Measurements from ENCODE around the gene MAX.

MAX gene, protein sequence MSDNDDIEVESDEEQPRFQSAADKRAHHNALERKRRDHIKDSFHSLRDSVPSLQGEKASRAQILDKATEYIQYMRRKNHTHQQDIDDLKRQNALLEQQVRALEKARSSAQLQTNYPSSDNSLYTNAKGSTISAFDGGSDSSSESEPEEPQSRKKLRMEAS

DNA sequence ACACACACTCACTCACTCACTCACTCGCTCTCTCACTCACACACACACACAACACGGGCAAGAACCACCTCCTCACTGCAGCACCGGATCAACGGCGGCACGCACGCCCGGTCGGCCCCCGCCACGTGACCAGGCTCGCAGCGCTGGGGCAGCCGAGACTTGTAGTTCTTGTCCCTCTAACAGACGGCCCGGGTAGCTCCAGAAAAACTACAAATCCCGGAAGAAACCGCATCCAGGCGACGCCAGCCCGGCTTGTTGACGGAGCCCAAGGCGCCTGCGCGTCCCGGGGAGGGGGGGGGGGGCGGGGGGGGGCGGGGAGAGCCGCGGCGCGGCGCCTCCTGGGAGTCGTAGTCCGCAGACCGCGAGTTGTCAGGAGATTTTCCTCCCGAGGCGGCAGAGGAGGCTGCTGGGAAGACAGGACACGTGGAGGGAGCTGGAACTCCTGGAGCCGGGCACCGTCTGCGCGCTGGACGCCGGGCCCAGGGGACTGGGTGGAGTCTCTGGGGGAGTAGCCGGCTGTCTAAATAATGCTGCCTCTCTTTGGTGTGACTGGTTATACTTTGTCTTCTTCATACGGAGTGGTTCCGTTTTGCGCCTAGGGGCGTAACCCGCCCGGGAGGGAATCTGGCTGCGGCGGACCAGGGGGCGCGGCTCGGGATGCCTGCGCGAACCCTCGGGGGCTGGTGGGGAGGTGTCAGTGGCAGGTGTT is at the start of gene MAX:
Gene MAX, minus strand, starts transcription at position 77 of the 709 bp plus-strand sequence. CDS start 178 bp downstream, outside the sequence.
- peak; percentile 100 for DNase-seq

DNA sequence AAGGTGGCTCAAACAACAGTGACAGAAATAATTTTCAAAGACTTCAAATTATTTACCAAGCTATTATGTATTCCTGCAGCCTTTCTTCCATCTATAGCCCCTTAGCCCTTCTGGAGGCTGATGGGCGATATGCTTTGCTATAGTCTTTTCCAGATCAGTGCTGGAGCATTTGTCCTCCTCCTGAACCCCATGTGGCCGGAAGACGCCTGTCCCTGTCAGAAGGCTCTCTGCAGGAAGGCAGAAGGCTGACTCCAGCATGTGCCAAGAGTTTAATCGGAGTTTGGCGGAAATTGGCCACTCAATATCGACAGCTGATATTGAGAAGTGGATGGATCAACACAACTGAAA is 49.3 kb upstream of the MAX start:
- no peak for DNase-seq

DNA sequence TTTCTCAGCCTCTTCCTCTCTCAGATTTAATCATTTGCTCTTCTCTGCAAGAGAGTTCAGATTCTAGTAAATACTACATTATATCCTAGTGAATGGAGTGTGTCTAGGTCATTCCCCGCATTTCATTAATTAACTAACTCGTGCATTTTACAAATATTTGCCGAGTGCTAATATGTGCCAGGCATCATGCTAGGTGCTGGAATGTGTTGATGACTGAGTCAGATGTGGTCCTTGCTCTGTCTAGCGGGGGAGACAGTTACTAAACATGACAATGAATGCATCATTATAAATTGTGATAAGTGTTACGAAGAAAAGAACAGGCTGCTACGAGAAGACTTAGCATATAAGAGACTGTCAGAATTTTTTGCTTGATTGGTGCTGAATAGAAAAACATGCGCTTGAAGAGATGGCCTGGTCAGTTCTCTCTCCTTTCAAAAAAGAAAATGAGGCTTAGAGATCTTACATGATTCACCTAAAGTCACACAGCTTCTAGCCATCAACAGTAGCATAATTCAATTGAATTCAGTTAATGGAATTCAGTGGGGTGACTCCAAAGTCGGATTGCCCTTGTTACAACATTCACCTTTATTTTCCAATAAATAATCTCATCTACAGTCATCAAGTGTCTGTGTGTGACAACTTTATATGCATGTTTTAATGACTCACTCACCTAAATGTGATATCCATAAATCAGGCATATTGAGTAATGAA is 48.7 kb upstream of the MAX start:
- DNase-seq, result no peak

DNA sequence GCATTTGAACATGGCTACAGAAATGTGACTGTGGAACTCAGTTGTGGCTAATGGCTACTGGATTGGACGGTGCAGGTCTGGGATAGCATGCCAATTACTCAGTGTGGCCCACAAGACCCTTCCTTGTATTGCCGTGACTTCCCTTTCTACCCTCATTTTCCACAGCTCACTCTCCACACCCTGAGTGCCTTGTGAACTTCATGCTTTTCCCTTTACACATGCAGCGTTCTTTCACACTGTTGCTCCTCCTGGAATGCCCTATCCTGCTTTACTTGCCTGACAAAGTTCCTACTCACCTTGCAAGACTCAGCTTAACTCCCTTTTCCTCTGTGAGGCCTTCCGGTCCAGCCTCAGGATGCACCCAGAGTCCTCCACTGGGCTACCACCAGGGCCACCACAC is 46.8 kb upstream of the MAX start:
- DNase-seq, result no peak

DNA sequence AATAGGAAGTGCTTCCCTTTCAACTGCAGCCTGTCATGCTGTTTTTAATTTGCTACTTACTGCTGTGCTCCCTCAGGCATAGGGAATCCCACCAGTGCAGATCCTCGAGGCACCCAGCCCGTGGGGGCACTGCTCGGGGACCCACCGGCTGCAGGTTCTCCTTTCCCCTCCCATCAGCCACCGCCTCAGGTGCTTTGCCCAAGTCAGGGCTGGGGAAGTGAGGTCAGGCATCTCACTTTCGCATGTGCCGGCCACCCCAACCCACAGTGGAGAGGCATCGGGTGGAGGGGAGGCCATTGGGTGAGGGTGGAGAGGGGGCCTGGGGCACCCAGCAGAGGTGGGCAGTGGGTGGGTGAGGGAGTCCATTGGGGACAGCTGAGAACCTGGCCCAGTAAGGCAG is 41.9 kb upstream of the MAX start:
- DNase-seq, result no peak

DNA sequence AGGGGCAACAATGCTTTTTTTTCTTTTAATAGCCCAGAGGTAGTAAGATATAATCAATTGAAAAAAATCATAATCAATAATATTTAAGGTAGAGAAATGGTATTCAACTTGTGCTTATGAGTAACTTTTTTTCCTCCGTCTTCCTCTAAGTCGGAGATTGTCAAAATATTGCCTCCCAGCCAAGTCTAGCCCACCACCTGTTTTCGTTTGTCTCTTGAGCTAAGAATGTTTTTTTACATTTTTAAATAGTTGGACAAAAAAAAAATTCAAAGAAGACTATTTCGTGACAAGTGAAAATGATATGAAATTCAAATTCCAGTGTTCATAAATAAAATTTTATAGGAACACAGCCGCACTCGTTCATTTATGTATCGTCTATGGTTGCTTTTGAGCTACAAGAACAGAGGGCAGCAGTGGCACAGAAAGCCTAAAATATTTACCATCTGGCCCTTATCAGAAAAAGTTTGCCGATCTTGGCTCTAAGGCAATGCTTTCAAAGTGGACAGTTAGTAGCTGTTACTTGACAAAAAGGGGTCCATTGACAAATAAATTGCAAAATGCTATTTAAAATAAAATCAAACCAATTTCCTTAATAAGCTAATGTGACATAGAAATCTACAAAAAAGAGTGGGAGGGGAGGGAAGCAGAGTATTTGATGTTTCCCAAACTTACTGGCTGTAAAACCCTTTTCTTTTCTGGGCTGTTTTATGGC is 40.8 kb upstream of the MAX start:
- DNase-seq, result no peak

DNA sequence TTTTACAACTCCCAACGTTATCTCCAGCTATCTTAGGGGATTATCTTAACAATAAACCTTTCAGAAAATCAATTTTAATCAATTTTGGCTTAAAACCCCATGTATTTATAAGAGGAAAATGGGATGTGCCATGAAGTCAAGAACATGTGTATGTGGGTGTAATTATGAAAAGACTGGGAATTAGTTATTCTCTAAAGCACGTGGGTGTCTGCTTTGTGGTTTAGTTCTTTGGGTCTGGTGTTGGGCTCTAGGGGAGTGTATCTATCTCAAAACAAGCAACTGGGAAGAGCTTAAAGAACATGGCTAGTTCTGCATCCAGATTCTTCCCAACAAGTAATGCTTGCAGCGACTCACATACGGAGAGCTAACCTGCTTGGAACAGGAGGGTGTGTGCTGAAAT is 40.1 kb upstream of the MAX start:
- no peak for DNase-seq

DNA sequence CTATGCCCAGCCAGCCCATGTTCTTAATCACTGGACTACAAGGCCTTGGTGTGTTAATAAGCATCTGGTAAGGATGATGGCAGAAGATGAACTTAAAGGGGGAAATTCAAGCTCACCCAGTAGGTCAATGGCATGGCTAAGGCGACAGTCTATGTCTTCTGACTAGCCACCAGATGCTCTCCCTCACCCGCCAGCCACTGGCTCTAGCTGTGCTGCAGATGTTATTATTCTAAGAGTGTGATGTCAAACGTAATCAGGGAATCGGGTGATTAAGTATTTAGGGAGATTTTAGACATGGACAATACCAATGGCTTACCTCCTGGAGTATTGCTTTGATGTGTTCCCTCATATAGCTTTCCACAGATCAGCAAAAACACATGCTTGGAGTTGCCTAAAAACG is 39.2 kb upstream of the MAX start:
- DNase-seq, result no peak

DNA sequence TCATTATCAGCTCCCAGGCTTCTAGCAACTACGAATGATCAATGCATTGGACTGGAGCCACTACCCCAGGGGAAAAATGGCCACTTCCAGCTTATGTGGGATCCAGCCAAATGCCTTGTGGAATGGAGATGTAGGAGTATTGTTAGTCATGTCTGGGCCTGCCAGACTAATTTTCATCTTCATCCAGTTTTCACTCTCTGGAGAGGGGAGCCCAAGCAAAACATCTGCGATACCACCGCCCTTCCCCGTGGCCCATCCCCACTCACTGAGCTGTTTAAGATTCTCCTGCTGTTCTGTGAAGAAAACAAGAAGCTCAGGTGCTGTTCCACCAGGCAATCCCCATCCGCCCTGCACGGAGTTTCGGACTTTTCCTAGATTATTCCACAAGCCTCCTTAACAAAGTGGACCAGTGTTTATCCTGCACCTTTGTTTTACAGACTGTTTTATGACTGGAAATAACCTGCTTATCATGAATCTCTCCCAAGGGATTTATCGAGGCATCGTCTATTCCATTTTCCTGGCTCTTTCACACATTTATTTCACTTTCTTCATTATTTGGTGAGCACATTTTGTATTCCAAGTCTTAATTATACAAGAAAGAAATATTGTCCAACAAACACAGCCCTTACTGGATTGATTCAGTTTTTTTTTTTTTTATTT is 35.5 kb upstream of the MAX start:
- DNase-seq, result no peak

DNA sequence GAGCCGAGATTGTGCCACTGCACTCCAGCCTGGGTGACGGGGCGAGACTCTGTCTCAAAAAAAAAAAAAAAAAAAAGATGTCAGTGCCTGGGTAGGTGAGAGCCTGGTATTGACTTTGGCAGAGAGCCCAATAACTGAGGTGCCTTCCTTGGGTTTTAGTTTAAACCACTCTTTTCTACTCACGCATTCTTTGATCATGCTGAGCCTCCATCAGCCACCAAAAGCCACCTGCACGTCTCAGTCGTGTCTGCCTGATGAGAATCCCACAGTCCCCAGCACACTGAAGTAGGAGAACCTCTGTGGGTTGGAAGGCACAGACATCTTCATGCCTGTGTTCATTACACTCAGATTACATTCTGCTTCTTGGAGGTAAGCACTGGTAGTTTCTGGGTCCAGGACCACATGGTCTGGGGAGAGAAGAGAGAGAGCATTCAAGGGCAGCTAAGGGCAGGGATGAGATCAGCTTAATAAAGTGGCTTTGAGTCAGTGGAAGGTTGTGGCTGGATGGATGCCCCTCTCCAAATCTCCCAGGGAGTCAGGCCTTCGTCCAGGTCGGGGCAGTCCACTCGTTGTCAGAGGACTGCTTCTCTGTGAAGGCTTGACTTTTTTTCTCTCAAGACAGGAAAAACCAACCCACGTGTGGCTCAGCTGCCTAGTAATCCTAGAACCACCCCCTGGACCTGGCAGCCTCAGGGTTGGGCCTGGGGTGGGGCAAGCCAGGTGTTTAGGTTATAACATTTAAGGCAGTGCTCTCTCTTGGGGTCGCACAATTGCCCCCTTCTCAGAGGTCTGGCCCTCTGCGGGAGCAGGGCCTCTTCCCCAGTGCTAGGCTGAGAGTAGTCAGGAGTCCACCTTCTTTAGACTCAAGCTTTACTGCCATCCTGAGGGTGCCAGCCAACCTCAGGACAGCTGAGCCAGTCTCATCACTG is 32.6 kb upstream of the MAX start:
- DNase-seq, result no peak

DNA sequence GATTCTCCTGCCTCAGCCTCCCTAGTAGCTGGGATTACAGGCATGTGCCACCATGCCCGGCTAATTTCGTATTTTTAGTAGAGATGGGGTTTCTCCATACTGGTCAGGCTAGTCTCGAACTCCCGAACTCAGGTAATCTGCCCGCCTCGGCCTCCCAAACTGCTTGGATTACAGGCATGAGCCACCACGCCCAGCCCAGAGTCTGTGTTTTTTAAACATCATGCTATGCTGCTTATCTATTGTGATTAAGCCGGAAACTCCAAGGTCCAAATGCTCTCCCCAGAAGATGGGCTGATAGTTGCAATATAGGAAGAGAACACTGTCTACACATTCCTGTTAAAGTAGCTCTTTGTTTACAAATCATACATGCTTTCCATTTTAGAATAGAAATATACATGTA is 30.5 kb upstream of the MAX start:
- no peak for DNase-seq

DNA sequence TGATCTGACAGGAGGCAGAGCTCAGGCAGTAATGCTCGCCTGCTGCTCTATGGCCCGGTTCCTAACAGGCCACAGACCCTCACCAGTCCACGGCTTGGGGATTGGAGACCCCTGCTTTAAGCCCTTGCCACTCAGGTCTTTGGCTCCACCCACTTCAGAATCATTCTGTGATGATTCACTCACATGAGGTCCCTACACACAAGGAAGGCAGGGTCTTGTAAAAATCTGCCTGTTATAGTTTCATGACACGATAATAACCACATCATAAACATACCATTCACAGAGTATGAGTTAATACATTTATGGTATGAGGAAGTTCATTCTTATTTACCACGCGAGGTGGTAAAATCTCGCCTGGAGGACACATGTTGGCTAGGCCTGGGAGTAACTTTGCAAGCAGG is 29.0 kb upstream of the MAX start:
- DNase-seq, result no peak

DNA sequence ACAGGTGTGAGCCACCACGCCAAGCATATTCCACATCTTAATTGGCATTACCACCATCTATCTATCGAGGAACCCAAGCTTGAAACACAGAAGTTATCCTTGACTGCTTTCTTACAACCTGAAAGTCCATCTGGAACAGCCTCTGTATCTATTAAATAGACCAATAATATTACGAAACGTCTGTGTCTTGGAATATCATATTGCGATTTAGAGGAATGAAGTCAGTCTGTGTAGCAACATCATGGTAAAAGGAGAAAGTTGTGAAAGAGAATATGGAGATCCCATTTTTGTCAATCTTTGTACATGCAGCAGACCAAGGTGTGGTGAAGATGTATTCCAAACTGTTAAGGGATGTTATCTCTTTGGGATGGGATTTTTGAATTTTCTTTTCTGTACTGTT is 25.8 kb upstream of the MAX start:
- DNase-seq, result no peak

DNA sequence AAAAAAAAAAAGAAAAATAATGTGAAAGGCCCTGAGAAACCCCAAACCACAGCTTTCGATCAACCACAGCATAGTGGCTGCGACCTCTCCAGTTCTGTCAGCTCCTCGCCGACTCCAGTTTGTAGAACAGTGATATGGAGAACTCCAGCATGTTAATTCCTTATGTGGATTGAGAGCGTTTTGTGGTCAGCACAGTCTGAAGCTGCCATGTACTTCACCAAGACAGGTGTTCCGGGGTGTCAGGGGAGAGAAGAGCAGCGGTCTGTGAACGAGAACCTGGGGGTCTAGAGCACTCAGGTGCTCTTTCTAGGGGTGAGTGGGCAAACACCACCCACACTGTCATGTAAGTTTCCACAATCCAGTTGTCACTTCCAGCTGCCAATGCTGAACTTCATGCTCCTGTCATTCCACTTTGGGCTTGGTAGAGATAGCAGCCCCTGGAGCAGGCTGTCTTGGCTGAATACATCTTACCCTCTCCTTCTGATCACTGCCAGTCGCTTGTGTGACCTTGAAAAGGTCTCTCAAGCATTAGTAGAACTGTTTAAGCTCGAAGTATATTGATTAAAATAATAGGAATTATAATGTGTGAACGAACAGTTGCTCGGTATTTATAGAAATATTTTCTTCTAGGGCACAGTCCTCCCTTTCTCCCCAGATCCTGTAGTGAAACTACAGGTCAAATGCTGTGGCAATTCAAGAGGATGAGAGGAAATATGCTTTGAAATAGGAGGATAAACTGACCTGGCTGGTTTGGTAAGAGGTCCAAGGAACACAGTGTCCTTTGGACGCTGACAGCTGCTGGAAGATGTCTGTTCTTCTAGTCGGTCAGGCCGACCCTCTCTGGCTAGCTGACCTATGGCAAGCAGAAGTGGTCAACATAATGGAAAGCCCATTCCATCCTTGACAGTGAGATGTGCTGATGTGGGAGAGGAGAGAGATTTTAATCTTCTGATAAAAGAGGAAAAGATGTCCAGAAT is 15.7 kb upstream of the MAX start:
- DNase-seq, result no peak

DNA sequence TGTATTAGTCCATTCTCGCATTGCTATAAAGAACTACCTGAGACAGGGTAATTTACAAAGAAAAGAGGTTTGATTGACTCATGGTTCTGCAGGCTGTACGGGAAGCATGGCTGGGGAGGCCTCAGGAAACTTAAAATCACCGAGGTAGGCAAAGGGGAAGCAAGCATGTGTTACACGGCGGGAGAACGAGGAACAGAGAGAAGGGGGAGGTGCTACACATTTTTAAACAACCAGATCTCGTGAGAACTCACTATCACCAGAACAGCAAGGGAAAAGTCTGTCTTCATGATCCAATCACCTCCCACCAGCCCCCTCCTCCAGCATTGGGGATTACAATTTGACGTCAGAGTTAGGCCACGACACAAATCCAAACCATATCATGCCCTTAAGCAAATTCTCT is 13.3 kb upstream of the MAX start:
- DNase-seq, result no peak

DNA sequence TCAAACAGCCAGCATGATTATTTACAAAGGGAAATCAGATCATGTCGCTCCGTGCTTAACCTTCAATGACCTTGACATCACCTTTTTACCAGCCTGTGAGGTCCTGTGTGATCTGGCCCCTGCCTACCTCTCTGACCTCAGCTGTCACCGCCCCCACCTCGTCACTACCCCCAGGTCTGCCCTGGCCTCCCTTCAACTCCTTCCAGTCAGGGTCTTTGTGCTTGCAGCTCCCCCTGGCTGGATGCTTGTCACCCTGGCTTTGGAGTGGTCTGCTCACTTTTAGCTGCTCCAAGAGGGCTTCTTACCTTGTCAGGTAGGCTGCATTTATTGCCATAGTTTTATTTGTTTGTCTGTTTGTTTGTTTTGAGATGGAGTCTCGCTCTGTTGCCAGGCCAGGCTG is 8.2 kb upstream of the MAX start:
- no peak for DNase-seq

DNA sequence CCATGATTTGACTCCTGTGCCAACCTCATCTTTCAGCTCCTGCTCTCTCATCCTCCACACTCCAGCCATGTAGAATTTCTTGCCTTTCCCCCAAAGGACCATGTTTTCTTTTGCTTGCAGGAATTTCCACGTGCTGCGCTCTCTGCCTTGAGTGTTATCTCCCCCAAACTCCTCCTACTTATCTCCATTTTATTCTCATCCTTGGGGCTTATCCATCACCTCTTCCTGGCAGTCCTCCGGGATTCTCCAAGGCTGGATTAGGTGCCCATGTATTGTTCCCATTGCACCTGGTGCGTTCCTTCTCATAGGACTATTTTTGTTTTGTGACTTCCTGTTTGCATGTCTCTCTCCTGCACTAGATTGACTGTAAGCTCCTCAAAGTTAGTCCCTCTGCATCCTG is 7.0 kb upstream of the MAX start:
- DNase-seq, result no peak

DNA sequence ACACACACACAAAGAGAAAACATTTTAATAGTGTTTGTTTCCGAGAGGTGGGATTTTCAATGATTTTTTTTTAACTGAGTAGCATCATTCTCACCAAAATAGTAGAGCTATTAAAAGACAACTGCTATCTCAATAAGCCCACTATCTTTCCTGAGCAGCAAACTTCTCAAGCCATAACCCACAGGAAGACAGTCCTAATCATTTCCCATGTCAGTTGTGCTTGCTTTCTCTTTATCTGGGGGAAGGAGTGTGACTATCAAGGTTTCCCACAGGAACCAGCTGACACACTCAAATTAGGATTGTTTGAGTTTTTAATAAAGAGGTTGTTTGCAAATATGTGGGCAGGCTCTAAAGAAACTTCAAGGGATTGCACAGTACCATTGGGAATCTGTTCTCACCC is 4.9 kb upstream of the MAX start:
- no peak for DNase-seq

DNA sequence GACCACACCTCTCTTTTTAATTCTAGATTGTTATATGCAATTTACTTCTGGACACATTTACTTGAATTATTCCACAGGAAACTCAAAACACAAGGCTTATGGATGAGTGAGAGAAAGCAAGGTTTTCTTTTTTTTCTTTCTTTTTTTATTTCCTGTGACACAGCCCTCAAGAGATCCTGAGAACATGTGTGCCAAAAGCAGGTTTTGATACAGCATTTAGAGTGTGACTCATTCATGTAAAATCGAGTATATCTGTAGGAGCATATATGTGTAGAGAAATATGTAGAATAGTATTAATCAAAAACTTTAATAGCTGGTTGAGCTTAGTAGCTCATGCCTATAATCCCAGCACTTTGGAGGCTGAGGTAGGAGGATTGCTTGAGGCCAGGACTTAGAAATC is 4.4 kb upstream of the MAX start:
- DNase-seq, result no peak

DNA sequence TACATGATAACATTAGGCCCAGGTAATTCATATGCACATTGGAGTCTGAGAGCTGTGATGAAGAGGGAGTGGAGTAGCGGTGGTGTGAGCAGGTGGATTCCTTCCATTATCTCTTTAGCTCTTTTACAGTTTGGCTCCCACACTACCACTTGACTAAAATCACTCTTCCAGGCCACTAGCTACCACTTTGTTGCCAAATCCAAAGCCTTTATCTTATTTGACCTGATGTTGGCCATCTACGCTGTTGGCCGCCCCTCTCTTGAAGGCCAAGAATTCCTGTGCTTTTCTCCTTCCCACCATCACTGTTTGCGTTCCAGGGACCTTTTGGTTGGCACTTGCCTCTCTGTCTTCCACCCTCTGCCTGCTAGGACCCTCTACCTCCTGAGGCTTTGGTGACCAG is 4.0 kb upstream of the MAX start:
- no peak for DNase-seq

DNA sequence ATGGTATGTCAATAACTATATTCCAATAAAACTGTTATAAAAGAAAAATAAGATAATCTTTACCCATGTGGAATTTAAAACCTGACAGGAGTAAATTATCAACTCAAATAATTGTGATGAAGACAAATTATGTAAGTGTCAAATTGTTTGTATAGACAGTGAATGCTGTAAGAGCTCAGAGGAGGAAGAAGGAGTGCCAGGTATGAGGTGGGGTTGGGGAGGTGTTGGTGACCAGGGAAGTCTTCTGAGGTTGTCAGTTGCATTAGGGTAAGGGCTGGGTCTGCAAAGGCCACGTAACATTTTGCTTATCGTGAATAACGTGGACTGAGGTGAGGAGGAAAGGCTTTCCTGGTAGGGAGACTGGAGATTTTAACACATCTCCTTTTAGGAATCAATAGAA is 2.5 kb upstream of the MAX start:
- DNase-seq, result no peak

Data from NCI-H1048 (cell line).